Hematopoietic multipotent progenitor cell treated with erythropoietin and hydrocortisone succinate and interleukin-3 and kit ligand, for 17 days (in vitro differentiated cells): ENCODE results near the gene EPN1.
A peak's percentile ranks its signal among the peaks of the same experiment; 100 is the strongest.

ENCODE experiments used
- DNase-seq: peaks from one replicate; pipeline ENCODE4 v3.0.0-alpha.2; 2015; ENCODE audit warnings: low spot score

EPN1 gene

DNA sequence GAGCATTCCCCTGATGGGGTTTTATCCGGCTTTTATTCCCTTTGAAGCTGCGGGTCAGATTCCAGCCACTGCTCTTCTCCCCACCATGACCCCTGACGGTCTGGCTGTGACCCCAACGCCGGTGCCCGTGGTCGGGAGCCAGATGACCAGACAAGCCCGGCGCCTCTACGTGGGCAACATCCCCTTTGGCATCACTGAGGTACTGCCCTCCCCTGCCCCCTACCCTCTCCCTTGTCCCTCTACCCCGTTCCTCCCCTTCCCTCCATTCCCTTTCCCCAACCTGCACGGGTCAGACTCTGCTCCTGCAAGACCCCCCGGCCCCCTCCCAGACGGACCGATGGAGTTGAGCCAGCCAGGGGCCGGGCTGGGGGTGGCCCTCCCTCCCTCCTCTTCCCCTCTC is 14.0 kb upstream of the EPN1 start:
- DNase-seq = no peak

- no peak for DNase-seq
Measured at GRCh38 chr19:55661826-55662225, 13.2 kb upstream of the EPN1 start.

- DNase-seq = no peak
Measured at GRCh38 chr19:55663846-55664536, 11.0 kb upstream of the EPN1 start.

DNA sequence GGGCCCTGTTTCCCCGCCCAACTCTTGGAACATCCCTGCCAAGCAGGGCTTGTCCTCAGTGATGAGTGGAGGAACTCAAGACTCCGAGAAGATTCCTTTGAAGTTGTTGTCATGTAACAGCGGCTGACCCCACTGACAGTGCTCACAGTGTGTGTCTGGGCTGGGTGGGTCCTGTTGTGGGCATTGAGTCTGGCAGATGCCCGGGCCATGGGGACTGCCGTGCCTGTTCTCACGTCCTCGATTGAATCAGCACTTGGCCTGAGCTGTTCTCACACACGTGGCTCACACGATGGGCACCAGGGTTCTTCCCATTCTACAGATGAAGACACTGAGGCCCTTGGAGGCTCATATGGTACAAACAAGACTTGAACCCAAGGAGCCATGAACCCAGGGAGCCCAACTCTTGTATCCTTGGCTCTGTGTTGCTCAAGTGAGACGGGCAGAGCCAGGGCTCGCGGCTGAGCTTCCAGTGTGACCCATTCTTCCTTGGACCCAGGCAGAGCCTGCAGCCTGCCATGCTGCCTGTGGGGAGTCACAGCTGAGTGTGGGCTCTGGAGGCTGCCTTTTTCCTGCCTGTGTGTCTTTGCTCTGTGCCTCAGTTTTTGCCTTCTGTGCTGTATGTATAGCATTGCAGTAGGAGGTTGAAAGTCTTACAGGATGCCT is 8.6 kb upstream of the EPN1 start:
- DNase-seq = no peak

DNA sequence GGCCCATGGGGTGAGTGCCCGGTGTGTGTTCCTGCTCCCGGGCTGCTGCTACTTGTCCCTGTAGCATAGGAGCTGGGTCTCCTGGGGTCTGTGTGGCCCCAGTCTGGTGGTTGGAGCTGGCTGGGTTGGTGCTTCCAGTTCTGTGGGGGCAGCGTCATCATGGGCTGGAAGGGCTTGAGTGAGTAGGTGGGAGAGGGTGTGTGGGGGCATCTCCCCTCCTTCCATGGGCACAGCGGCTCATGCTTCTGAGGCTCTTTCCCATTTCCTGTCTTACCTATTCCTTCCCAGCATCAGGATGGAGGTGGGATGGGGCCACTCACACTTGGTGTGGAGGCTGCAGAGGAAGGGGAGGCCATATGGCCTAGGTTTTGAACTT is 8.0 kb upstream of the EPN1 start:
- no peak for DNase-seq

DNA sequence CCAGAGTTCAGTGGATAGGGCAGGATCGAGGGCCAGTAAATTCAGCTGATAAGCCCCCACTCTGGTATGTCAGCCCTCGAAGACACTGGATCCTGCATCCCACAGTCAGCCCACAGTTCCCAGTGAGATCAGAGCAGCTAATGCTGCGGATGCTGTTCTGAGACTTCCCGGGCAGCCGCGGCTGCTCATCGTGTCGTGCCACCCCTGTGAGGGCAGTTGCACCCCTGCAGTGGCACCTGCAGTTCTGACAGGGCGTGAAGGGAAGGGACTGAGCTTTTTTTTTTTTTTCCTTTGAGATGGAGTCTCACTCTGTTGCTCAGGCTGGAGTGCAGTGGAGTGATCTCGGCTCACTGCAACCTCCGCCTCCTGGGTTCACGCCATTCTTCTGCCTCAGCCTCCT is 7.5 kb upstream of the EPN1 start:
- DNase-seq = no peak

DNA sequence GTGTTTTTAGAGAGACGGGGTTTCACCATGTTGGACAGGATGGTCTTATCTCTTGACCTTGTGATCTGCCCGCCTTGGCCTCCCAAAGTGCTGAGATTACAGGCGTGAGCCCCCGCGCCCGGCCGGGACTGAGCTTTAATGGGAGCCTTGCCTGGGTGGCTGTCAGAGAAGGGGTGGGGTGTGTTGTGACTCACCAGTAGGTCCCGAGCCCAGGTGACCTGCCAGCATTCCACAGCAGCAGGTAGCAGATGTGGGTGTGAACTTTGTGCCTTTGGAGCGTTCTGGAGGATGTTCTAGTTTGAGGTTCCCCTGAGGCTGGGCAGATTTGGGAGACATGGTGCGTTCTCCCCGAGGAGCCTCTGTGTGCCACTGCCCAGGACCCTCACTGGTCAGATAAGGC is 7.1 kb upstream of the EPN1 start:
- no peak for DNase-seq

DNA sequence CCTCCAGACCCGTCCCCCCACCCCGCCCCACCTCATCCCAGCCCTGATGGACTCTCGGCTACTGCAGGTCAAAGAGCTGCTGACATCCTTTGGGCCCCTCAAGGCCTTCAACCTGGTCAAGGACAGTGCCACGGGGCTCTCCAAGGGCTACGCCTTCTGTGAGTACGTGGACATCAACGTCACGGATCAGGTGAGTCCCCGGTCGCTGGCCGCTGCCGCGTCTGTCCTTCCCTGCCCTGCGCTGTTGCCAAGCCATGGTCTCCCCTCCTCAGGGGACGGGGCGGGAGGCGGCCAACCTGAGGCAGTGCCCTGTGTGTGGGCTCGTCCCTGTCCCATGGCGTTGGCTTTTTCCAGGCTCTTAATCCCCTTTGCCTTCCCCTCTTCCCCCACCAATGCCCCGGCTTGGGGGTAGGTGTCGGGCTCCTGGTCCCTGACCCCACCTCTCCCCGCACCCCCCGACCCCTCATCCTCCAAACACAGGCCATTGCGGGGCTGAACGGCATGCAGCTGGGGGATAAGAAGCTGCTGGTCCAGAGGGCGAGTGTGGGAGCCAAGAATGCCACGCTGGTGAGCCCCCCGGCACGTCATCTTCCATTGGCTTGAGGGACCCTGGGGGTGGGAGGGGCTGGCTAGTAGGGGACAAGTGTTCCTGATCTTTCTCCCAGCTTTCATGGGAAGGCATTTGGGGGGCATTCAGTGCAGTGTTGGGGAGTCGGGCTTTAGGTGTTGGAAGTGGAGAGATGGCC is 6.2 kb upstream of the EPN1 start:
- DNase-seq = no peak

GRCh38 chr19:55669418-55670279 is 5.4 kb upstream of the EPN1 start:
- no peak for DNase-seq

DNA sequence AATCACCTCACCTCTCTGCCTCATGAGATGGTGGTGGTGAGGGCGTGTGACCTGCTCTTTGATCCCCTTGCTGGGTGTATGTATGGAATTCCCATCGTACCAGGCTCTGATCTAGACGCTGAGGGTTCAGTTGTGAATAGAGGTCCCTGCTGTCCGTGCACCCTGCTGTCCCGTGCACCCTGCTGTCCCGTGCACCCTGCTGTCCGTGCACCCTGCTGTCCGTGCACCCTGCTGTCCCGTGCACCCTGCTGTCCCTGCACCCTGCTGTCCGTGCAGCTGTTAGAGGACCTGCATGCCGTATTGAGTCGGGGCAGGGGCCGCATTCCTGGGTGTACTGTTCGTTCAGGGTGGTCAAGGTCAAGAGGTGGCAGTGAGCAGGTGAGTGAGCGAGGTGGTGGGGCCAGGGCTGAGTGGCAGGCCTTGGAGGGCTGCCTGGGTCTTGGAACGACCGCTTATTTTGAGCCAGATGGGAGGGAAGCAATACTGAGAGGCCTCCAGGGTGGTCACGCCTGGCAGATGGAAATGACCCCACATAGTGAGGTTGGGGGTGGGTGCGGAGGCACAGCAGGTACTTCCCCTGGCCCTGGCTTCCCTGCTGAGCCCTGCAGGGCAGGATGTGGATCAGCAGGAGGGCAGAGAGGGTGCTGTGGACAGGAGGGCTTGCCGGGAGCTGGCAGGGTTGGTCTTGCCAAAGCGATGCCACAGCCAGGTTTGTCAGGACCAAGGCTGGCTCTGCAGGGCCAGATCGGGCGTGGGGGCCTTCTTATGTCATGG is 4.6 kb upstream of the EPN1 start:
- DNase-seq = no peak

DNA sequence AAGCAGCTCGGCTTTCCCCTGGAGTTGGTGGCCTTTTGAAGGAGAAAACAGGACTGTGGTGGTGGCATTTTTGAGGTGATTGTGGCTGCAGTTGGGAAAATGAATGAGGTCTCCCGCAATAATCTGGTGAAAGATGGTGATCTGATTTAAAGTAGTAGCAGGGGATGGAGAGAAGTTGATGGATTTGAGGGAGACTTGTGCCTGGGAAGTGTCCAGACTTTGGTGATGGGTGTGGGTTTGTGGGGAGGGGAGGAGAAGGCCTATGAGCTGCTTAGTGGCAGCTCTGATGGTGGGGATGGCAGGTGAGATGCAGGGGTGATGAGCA is 4.0 kb upstream of the EPN1 start:
- DNase-seq = no peak

DNA sequence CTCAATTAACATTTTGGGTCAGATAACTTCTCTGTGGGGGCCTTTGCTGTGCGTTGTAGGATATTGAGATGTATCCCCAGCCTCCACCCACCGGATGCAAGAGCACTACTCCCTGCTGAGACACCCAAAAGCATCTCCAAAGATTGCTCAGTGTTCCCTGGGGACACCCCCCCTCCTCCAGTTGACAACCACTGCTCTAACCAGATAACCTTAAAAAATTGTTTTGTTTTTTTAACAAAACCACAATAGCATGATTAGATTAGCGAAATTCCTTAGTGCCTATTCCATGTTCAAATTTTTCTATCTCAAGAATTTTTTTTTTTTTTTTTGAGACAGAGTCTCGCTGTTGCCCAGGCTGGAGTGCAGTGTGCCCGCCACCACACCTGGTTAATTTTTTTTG is 2.6 kb upstream of the EPN1 start:
- DNase-seq = no peak

DNA sequence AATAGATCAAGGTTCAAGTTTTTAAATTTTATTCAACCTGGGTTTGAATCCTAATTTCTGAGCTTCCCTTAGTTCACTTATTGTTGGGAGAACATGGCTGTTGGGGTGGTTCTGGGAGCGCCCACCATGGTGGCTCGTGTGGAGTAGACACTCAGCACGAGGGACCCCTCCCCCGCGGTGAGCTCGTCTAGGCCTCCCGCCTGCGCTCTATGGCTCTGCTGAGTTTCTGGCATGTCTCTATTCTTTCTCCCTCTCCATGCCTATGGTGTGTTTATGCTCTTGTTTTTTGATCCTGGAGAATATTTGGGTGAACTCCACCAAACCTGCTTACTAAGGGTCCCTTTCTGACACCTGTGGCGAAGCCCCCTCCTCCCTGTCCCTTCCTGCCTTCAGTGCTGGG is 1.6 kb upstream of the EPN1 start:
- DNase-seq = no peak

GRCh38 chr19:55673889-55674288 is 1.1 kb upstream of the EPN1 start:
- DNase-seq = no peak

DNA sequence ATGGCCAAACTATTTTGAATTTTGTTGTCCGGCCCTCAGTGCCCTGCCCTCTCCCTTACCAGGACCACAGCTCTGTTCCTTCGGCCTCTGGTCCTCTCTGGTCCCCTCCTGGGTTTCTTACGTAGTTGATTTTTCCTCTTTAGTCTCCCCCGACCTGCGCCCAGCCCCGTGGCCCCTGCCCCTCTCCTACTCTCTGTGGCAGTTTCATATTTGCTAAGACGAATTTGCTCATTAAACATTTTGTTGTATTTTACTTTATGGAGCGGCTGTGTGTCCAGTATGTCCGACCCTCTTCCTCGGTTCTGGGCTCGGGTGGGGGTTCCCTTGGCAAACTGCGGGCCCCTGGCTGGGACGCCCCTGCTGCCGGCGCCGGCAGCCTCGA is 576 bp upstream of the EPN1 start:
- no peak for DNase-seq

GRCh38 chr19:55675661-55676354 is 782 bp downstream of the EPN1 start:
- peak; percentile 26 for DNase-seq

DNA sequence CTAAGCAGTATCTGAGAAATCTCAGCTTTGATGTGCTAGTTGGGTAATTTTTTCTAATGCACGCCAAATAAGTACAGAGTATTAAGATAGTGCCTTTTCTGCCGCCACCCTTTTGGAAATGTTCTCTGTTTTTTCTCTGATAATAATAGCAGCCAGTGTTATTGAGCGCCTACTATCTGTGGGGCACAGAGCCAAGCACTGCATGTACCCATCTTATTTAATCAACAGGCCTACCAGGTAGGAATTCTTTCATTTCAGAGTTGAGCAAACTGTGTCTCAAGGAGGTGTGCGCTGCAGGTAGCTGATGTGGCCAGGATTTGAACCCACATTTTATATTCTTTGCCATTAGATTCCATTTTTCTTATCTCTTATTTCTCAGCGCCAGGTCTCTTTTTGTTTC is 1.4 kb downstream of the EPN1 start:
- peak; percentile 40 for DNase-seq

GRCh38 chr19:55676889-55677505 is 2.0 kb downstream of the EPN1 start:
- DNase-seq = no peak

DNA sequence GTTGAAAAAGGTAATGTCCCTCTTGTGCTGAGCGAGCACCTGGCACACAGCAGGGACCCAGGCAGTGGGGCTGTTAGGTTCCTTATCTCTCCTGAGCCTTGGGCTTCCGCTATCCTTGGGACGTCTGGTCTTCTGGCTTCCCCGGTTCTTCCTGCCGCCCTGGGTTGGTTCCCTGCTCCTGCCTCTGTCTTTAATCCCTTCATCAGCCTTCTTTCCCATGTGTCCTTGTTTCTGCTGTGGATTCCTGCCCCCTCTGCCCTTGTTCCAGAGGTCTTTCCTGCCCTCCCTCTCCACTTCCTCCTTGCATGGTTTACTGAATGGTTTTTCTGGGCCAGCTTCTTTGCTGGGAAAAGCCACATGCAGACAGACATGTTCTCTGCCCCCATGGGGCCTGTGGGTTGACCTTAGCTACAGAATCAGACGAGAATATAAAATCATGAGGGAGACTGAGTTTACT is 2.6 kb downstream of the EPN1 start:
- DNase-seq = no peak

- no peak for DNase-seq
Measured at GRCh38 chr19:55678121-55678671, 3.2 kb downstream of the EPN1 start.
